GM18861 (cell line): Measurements from ENCODE around the gene CAMTA1.

Experiments
- ATAC-seq: cut with Tn5 transposase; IDR thresholded peaks from one replicate; pipeline ENCODE4 v1.9.1; 2021; ENCODE audit not compliant: unreplicated experiment

CAMTA1 gene

GRCh38 chr1:7455796-7456721 is 670.8 kb downstream of the CAMTA1 start:
- no peak for ATAC-seq

DNA sequence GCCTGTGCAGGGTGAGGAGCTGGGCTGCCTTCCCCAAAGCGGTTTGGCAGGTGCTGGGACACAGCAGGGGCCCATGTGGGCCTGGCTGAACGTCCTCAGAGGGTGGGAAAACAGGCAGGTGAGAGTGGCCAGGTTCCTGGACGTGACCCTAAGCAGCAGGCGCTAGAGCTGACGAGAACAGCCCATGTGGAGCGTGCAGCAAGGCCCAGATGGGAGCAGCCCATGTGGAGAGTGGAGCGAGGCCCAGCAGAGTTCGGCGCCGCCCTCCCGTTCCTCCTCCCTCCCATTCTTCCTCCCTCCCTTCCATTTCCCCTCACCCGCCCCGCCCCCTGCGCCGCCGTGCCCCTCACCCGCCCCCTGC is 671.4 kb downstream of the CAMTA1 start:
- no peak for ATAC-seq

DNA sequence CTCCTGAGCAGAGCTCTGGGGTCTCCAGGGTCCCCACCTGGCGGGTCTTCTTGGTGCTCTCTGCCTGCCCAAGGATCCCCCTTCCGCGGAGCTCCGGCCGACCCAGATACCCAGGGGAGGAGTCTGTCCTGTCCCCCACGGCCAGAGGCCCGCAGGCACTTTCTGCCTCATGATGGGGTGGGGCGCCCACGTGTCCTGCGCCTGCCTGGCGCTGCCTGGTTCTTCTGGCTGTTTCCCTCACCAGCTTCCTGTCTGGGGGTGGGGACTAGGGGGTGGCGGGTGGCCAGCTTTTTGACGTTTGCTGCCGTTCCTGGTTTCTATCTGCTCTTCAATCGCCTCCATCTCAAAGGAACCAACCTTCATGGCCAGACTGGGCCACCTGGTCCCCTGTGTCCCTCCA is 672.6 kb downstream of the CAMTA1 start:
- ATAC-seq: no peak

DNA sequence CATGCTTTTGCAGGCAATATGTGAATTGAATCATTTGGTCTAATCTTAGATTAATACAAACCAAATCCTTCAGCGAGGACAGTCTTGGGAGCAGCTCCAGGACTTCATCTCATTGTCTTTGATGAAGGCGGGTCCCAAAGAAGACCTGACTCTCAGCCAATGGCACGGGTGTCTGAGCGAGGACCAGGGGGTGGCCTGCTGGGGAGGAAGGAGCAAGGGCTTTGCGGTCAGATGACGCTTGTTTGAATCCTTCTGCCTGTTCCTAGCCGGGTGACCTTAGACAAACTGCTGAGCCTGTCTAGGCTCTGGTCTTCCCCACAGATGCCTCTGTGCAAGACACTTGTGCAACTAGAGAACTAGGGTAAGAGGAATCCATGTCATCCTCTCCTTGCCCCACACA is 673.7 kb downstream of the CAMTA1 start:
- ATAC-seq: no peak

- no peak for ATAC-seq
Observed at GRCh38 chr1:7459914-7460313, 674.7 kb downstream of the CAMTA1 start.

- ATAC-seq: no peak
Observed at GRCh38 chr1:7460807-7461206, 675.6 kb downstream of the CAMTA1 start.

DNA sequence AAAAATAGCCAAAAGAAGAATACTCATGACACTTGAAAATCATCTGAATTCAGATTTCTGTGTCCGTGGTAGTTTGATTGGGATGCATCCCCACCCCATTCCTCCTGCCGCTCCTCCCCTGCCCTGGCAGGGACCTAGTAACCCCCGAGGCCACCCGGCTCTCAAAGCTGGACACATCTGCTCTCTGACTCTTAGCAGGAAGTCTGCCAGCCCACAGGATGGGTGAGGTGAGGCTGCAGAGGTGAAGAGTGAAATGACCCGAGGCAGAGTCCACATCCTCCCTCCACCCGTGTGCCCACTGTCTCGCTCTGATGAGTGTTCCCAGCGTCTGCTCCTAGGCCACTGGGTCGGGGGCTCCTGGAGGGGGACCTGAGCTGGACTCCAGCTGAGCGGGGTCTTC is 677.4 kb downstream of the CAMTA1 start:
- no peak for ATAC-seq

- no peak for ATAC-seq
Observed at GRCh38 chr1:7463526-7463925, 678.3 kb downstream of the CAMTA1 start.

GRCh38 chr1:7464736-7465135 is 679.5 kb downstream of the CAMTA1 start:
- ATAC-seq: no peak

DNA sequence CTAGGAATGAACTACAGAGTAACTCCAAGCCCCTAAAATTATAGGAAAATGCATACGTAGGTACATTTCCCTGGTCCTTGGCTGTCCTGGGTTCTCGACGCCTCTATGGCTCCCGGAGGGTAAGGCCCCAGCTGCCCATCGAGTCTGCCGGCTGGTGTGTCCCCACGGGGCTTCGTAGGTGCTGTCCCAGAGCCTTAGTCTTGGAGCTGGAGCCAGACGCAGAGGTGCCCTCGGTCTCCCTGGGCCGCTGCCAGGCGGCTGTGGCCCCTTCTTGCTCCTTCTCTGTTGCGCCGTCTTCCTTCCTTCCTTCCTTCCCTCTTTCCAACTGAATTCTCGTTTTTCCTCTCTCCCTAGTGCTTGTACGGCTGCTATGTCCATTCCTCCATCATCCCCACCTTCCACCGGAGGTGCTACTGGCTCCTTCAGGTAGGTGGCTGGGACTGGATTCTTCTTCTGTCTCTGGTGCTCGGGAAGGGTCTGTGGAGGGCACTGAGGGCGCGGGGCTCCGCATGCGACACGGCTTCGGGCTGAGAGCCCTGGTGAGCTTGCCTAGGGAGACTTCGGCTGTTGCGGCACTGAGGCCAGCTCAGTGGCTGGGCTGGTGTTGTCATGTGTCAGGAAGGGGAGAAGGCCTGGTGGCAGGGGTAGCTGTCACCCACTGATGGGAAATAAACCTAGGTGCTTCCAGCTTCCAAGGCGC is 682.4 kb downstream of the CAMTA1 start:
- no peak for ATAC-seq

GRCh38 chr1:7468248-7468647 is 683.0 kb downstream of the CAMTA1 start:
- no peak for ATAC-seq

DNA sequence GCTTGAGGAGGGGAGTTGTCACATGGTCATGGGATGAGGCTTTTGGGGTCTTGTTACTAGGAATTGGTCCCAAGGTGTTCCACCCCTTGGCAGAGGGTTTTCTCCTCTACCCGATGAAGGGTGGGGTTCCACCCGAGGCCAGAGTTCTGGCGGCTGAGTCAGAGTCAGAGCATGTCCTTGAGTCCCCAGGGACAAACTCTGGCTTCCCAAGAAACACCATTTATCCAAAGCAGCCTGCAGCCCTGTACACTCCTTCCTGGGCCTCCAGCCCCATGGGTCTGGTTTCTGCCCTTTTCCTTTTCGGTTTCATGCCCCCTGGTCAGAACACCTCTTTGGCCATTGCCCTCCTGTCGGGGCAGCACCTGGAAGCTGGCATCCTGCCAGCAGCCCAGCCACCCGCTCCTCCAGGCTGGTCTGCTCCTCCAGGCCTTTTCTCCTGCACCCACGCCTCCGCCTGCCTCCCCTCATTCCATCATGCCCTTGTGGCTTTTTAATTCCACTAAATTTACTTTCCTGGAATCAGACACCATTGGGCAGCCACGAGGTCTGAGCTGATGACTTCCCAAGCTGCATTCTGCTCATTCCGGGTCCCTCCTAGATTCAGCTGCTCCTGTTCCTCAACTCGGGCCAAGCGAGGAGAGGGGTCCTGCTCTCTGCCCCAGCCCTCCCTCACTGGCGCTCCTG is 684.1 kb downstream of the CAMTA1 start:
- ATAC-seq: no peak

- ATAC-seq: no peak
Observed at GRCh38 chr1:7470904-7471638, 685.8 kb downstream of the CAMTA1 start.

GRCh38 chr1:7471836-7472235 is 686.6 kb downstream of the CAMTA1 start:
- ATAC-seq: no peak

GRCh38 chr1:7473223-7474142 is 688.2 kb downstream of the CAMTA1 start:
- no peak for ATAC-seq

DNA sequence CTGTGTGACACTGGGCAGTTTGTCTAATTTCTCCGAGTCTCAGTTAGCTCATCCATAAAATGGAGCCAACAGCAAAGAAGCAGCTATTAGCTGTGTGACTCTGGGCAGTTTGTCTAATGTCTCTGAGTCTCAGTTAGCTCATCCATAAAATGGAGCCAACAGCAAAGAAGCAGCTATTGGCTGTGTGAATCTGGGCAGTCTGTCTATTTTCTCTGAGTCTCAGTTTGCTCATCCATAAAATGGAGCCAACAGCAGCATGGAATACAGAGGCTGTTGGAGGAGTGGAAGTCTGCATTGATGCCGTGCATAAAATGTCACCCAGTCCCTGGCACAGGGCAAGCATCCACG is 688.9 kb downstream of the CAMTA1 start:
- ATAC-seq: no peak

- no peak for ATAC-seq
Observed at GRCh38 chr1:7474786-7475502, 689.7 kb downstream of the CAMTA1 start.

- ATAC-seq: no peak
Observed at GRCh38 chr1:7475691-7476090, 690.4 kb downstream of the CAMTA1 start.

DNA sequence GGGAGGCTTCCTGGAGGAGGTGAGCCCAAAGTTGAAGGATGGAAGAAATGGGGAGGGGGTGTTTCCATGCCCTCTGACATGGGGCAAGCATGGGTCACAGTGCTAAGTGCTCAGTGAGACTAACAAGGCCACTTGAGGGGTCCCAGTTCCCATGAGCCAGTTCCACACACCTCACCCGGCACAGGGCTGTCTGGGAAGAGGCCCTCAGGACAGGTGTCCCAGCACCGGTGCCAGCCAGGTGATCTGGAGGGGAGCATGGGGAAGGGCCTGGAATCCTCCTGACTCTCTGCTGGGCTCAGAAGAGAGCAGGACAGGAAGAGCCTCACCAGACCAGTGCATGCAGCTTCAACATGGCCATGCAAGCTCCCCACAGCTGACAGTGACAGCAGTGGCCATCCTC is 691.1 kb downstream of the CAMTA1 start:
- no peak for ATAC-seq
